Endometrial microvascular endothelial cells (primary cell): ENCODE measurements around the gene FAM114A1. TPM values are rescaled to one million over a fixed set of nuclear protein-coding genes. Genes with fewer than 3 reads are reported as not detected.
"Not testable (repeated sequence)": the region's sequence is repeated elsewhere in the genome, so short reads cannot be mapped to it uniquely, and the experiment has no call there.

ENCODE experiments used
- in situ Hi-C: cut with HindIII; loops from 2 replicates; pipeline ENCODE4 v1.10.0; 2017; ENCODE audit warnings: low sequenced_read_pairs, low pct_unique_long_range_greater_than_20kb; ENCODE audit errors: inconsistent ontology term
- total RNA-seq: library from RNA; depleted of rRNA; stranded (reverse); fragments of >200 nt; gene quantifications from one replicate; pipeline ENCODE4 v1.2.3, GENCODE V29; 2015; ENCODE audit errors: inconsistent ontology term

Gene FAM114A1
- total RNA-seq, 1 donor from 2014 or later, result 115 TPM

GRCh38 chr4:38921151-38921550, 53.5 kb downstream of the FAM114A1 start:
- in situ Hi-C loops, result no loop called here

DNA sequence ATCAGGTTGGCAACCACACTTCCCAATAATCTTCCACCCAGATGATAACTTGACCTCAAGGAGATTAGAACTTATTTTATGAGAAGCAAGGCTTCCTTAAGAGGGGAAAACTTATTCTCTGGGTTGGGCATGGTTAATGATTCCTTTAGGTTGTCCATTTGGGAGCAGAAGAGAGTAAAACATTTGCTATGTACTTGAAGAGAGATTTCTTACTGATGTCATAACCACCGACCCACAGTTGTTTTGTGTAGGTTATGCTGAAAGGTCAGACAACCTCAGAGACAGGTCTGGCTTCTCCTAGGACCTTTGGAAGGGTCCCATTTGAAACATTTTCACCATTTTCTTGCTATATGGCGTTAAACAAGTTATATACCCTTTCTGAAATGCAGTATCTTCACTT, 56.1 kb downstream of the FAM114A1 start:
- in situ Hi-C loops, result no loop called here

- in situ Hi-C loops, result no loop called here
Measured at GRCh38 chr4:38924353-38924752, 56.7 kb downstream of the FAM114A1 start.

GRCh38 chr4:38925492-38926413, 58.1 kb downstream of the FAM114A1 start:
- in situ Hi-C loops, result no loop called here

- in situ Hi-C loops, result no loop called here
Measured at GRCh38 chr4:38926896-38927295, 59.3 kb downstream of the FAM114A1 start.

DNA sequence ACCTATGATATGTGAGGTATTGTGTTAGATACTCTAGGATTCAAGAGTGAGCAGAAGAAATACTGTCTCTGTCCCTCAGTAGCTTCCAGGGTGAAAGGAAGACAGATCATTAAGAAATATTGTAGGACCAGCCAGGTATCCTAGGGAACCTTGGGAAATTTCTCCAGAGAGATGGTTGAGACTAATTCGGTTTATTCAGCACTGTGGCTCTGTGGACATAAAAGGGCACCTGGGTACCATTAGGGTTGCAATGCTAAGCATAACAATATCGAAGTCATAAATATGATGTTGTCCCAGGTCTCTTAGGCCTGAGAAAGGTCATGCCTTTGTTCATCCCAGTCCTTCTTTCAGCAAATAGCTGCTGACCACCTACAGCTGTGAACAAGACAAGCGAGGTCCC, 61.0 kb downstream of the FAM114A1 start:
- in situ Hi-C loops, result no loop called here

- in situ Hi-C loops, result no loop called here
Measured at GRCh38 chr4:38928974-38929373, 61.4 kb downstream of the FAM114A1 start.

DNA sequence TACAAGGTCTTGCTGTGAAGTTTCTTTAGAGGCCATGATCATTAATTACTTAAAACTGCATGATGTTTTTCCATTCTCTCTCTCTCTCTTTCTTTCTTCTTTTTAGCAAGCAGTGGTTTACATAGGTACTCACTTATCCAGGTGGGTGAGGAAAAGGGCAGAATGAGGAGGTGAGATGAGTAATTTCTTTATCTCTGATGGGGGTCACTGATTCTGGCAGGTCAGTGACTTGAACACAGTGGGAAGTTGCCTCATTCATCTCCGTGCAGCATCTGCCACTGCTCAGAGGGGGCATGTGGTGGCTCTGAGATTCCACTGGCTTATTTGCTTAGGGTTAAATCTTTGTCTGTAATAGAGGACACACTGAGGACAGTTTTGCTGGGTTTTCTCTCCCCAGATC, 62.6 kb downstream of the FAM114A1 start:
- in situ Hi-C loops, result no loop called here

GRCh38 chr4:38930707-38931106, 63.1 kb downstream of the FAM114A1 start:
- in situ Hi-C loops, result no loop called here

- in situ Hi-C loops, result no loop called here
Measured at GRCh38 chr4:38931125-38931524, 63.5 kb downstream of the FAM114A1 start.

DNA sequence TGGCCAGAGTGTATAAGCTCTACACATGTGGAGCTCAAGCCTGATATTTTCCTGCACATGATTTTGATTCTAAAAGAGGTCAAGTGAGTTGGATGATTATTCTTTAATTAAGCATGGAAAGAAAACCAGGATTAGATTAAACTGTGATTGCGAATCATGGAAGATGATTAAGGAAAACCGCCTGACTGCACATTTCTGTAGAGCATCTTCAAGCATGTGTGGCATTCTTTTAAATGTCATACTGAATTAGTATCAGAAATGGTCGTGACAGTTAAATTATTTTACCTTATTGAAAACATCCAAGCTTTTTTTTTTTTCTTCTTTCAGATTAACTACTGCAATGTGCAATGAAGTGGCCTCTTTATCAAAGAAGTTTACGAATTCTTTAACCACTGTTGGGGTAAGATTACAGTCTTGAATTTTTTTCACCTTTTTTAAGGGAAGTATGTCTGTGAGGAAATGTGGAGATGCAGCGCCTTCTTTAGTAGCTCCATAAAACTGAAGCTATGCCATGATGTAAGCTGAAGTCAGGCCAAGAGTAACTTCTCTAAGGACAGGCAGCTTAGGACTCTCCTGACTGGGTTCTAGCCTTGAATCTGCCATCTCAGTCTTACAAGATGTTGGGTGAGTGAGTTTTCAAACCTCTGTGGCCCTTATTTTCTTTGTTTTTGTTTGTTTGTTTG, 67.9 kb downstream of the FAM114A1 start:
- in situ Hi-C loops, result no loop called here

DNA sequence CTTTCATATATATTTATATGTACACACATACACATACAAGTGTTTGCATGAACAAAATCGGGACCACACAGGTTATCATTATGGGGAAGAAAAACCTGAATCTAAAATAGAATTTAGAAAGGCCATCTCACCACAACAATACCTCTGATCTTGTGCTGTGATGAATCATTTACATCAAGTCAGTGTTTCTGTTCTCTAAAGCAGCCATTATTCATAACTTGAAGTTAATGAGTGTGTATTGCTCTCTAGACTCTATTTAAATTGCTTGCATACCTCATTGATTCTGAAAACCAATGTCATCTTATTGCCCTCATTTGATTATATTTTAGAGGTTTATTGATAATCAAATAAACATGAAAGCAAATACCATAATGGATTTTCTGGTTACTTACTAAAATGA, 71.6 kb downstream of the FAM114A1 start:
- in situ Hi-C loops, result no loop called here

GRCh38 chr4:38940476-38940875, 72.9 kb downstream of the FAM114A1 start:
- in situ Hi-C loops, result no loop called here

DNA sequence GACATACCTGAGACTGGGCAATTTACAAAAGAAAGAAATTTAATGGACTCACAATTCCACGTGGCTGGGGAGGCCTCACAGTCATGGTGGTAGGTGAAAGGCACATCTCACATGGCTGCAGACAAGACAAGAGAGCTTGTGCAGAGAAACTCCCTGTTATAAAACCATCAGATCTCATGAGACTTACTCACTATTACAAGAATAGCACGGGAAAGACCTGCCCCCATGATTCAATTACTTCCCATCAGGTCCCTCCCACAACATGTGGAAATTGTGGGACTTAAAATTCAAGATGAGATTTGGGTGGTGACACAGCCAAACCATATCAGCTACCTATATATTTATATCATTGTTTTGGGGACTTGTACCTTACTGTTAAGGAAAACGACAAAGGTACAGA, 74.3 kb downstream of the FAM114A1 start:
- in situ Hi-C loops, result not testable (repeated sequence)

GRCh38 chr4:38943343-38943742, 75.7 kb downstream of the FAM114A1 start:
- in situ Hi-C loops, result no loop called here

GRCh38 chr4:38944440-38944839, 76.8 kb downstream of the FAM114A1 start:
- in situ Hi-C loops, result no loop called here

DNA sequence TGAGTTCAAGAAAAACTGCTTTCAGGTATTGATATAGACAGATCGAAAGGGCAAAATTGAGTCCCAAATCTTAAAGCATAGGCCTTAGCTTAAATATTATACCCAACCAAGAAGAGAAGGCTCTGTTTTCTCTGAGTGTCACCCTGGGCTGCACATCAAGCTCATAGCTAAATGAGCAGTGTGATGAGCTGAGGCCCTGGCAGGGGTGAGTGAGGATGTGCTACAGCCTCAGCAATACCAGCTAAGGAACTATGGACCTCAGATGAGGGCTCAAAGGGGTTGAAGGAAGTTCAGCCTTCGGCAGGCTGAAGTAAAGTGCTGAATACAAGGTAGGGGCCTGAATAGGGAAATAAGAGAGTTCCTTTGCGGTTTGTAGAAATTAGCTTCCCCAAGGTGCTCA, 79.3 kb downstream of the FAM114A1 start:
- in situ Hi-C loops, result no loop called here

GRCh38 chr4:38948551-38948950, 80.9 kb downstream of the FAM114A1 start:
- in situ Hi-C loops, result no loop called here

DNA sequence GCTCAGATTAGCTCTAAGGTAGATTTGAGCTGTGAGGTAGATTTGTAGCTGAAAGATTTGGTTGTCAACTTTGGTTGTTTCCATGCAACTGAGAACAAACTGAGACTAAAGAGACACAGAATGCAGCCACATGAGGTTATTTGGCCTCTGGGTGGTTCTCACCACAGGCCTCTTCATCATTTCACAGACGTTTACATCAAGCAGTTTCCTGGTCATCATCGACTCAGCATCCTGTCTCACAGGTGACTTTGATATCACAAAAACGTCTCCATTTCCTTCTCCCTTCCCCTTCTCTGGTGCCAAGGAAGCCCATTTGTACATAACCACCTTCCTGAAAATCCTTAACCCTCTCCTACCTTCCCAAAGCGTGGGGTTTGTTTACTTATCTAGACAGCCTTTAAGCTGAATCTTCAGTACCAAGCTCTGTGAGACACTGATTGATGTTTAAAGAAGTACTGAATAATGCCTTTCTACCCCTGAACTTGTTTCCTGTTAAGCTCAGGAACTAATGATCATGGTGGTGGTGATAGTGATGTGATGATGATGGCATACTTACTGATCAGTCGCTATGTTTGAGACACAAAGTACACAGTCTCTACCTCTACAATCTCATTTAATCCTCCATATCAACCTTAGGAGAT, 81.9 kb downstream of the FAM114A1 start:
- in situ Hi-C loops, result no loop called here

GRCh38 chr4:38950159-38950558, 82.6 kb downstream of the FAM114A1 start:
- in situ Hi-C loops, result no loop called here
